ENCODE measurements around the gene IGFL2.
"Not testable (repeated sequence)": the region's sequence is repeated elsewhere in the genome, so short reads cannot be mapped to it uniquely, and the experiment has no call there.

IGFL2 gene

DNA sequence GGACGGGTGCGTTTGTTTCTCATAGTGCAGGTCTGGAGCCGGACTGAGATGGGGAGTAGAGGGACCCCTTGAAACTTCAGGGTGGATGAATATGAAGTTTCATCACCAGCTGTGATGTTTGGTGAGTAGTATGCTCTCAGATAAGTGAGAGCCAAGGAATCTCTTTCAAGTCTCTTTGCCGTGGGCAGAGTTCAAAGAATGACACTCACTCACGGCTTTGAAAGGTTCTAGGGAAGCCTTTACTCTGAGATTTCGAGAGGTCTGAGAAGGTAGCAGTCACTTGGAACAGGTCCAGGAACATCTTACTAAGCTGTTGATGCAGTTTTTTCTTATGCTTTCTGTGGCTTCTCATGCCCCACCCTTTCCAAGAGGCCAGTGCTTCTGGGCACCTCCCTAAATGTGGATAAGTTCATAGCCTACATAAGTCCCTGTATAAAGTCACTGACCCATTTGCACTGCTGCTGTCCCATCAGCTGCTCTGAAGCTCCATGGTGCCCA lies at the start of gene IGFL2:
Gene IGFL2 (plus strand): TSS at position 448 of the 498 bp plus-strand sequence. CDS start 41 bp downstream, at position 489.
- no peak for DNase-seq

DNA sequence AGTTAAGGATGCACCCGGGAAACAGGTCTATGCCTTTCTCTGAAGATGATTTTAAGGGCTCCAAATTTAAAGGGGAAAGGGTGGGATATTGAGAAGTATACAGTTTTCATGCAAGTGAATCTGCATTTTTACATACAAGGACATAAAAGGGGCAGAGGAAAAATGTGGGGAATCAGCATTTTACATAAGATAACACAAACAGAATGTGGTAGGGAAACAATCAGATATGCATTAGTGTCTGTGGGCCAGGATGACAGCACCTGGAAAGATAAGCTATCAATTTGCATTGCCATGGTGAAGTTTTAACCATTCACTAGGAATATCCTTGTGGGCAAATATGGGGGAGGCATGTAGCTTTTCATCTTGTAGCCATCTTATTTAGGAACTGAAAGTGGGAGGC lies 47.7 kb upstream of the IGFL2 start:
- no peak for DNase-seq

GRCh38 chr19:46101293-46101692 lies 46.7 kb upstream of the IGFL2 start:
- DNase-seq = no peak

DNA sequence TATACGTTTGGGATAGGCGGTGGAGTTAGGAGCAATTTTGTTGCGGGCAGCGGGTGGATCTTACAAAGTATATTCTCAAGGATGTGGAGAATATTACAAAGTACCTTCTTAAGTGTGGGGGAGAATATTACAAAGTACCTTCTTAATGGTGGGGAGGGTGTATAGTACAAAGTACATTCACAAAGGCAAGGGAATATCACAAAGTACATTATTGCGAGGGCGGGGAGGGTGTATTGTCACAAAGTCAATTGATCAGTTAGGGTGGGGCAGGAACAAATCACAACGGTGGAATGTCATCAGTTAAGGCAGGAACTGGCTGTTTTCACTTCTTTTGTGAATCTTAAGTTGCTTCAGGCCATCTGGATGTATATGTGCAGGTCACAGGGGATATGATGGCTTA lies 45.7 kb upstream of the IGFL2 start:
- DNase-seq = not testable (repeated sequence)

- no peak for DNase-seq
Observed at GRCh38 chr19:46107371-46107770, 40.7 kb upstream of the IGFL2 start.

DNA sequence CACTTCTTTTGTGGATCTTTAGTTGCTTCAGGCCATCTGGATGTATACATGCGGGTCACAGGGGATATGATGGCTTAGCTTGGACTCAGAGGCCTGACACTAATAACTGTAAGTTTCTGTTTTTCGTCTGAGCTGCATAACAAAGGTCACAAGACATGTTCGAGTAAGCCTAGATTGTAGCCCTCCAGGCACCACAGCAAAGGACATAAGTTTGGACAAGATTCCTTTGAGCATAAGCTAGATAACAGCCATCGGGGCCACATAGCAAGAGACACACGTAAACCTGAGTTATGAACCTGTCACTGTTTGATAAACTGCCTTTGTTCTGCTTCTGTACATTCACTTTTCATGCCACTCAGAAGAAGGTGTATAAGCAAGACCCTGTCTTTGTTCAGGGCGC lies 38.2 kb upstream of the IGFL2 start:
- no peak for DNase-seq

DNA sequence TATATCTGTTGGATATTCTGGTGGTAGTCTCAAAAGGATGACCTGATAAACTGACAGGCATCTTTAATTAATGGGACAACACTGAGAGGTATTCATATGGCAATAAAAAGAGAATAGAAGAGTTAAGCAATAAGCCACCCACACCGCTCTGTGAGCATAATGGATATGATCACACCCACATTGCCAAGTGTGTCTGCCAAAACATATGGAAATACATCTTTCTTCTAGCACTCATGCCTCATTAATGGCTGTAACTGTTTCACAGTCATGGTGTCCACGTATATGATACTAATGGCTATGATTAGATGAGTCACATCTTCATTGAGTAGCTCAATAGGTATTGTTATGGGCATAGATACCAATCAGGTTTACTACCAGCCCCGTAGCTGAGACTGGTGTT lies 36.7 kb upstream of the IGFL2 start:
- no peak for DNase-seq

DNA sequence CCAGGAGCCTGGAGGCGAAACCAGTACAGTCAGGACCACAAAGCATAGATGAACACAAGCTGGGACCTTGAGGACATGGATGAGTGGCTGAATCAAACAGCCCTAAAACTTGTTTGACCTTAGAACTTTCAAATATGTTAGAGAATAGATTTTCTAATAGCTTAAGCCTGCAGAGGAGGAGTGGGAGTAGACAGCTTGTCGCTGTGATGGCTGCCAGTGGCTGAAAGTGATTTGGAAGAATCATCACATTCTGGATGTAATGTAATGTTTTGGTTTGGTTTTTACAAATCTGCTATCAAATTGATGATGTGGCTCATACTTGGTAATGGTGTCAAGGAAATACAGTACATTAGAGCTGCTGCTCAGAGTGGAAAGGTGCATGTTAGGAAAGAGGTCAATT lies 35.5 kb upstream of the IGFL2 start:
- DNase-seq = no peak

DNA sequence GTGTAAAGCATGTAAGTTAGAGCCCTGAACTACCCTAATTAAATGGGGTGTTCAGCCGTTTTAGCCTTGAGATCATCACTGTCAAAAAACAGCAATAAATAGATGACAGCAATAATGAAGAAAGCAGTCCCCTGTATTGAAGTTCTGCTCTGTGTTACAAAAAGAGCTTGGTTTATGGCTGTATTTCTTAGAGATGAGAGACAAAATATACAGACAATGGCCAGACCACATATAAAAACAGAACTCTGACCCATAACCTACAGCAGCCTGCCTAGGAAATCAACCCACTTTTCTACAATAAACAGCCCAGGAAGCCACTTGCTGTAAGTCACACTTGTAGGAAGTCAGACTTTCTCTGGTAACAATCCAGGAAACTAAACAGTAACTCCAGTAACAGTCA lies 34.3 kb upstream of the IGFL2 start:
- no peak for DNase-seq

DNA sequence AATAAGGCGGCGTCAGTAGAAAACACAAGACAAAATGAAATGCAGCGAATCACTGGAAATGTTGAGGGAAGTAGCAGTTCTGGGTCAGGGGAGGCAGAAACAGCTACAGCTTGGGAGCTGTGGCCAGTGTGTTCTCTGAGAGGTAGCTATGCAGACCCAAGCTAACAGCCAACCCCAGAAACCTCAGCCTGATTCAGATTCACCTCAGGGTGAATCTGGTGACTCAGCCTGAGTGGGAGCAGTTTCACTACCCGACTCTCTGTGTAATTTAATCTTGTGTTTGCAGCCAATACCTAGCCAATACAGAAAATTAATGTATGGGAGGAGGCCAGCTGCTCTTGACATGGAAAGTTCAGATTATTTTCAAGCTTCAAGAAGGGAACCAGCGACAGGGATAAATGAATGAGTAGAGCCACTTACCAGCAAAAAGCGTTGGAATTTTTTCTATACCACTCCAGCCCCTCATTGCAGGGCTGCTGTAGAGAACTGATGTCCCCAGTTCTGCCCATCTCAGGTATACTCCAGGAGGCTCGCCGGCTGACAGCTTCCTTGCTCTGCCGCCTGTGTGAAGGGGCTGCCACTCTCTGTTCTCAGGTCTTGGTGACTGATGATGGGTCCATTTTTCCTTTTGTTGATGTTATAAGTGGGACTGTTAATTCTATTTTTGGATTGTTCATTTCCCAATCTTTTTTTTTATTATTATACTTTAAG lies 32.5 kb upstream of the IGFL2 start:
- no peak for DNase-seq

GRCh38 chr19:46116121-46116520 lies 31.9 kb upstream of the IGFL2 start:
- no peak for DNase-seq

GRCh38 chr19:46118136-46118535 lies 29.9 kb upstream of the IGFL2 start:
- no peak for DNase-seq

- no peak for DNase-seq
Observed at GRCh38 chr19:46124638-46125115, 23.4 kb upstream of the IGFL2 start, which contains the start of gene IGFL3. Gene IGFL3 (minus strand): TSS chr19:46124688. CDS start chr19:46124649, 39 bp downstream.

DNA sequence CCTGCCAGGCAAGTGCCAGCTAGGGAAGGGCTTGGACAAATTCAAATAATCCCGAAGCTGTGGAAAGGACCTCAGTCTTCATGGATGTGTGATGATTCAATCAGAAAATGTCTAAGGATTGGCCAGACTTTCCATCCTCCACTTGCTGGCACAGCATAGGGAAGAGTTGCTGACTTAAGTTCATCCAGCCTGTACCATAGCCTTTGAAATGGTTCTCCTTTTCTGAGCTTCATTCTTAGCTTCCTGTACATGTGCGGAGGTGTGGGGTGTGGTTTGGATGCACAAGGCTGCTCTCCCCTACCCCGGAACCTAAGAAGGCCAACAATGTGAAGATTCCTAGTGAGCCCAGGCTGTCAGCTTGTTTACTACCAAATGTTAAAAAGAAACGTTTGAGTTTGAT lies 22.6 kb upstream of the IGFL2 start:
- no peak for DNase-seq

- no peak for DNase-seq
Observed at GRCh38 chr19:46126086-46126580, 21.9 kb upstream of the IGFL2 start.

DNA sequence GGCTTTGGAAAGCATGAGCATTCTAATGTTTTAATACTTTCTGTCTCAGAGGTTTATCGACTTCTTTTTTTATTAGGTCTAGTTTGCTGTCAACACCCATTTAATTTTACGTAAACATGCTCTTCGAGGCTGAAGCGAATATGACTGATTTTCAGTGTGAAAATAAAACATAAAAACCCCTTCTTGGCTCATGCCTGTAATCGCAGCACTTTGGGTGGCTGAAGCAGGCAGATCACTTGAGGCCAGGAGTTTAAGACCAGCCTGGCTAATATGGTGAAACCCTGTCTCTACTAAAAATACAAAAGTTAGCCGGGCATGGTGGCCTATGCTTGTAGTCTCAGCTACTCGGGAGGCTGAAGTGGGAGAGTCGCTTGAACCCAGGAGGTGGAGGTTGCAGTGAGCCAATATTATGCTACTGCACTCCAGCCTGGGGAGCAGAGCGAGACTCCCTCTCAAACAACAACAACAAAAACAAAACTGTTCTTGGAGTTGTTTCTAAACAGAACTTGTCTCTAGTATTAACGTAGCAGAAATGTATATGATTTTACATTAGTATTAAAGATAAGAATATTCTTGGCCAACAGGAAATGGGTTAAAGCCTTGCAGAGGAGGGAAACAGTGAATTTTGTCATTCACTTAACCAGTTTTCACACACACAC lies 16.4 kb upstream of the IGFL2 start:
- no peak for DNase-seq

DNA sequence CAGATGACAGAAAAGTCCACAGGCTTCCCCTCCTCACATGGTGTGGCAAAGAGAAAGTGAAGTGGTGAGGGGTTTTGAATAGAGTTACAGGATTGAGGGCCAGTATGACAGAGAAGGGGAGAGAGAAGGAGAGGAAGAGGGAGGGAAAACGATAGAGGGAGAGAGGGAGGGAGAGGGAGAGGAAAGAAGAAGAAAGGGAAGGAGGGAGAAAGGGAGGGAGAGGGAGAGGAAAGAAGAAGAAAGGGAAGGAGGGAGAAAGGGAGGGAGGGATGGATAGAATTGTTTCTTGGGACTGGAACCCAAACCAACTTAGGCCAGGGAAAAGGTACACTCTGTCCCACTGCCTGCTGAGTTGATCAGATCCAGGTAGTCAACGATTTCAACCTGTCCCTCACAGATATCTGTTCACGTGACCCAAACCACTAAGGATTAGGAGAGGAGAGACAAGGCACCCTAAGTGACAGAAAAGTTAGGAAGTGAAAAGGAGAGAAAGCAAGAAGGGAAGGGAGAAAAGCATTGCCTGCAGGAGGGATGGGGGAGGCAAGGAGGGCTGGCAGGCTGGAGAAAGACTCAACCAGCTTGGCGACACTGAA lies 15.4 kb upstream of the IGFL2 start:
- no peak for DNase-seq

- DNase-seq = peak; percentile 9
Observed at GRCh38 chr19:46133101-46133627, 14.9 kb upstream of the IGFL2 start.

DNA sequence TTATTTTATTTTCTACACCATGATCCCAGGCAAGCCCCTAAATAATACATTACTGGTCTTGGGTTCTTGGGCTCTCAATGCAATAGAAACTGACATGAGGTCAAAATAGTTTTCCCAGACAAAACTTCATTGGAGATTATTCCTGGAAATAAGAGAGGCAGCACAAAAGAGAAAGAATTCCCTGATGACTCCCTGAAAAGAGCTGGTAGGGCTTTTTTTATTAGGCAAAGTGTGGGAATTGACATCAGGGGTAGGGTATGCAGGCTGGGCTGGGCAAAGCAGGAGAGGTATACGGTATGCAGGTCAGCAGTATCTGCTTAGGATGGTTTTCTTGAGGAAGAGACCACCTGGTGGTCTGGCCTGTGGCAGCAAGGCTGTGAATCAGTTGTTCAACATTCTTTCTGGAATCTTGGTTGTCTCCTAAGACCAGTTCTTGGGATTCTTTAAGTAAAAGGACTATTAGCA lies 14.2 kb upstream of the IGFL2 start:
- DNase-seq = no peak

DNA sequence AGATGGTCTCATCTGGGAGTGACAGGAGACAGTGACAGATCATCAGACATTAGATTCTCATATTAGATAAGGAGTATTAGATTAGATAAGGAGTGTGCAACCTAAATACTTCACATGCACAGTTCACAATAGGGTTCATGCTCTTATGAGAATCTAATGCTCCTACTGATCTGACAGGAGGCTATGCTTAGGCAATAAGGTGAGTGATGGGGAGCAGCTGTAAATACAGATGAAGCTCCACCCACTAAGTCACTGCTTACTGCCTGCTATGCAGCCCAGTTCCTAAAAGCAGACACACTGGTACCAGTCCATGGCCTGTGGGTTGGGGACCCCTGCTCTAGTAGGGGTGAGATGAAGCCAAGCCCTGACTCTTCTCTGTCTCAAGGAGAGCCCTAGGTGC lies 13.5 kb upstream of the IGFL2 start:
- no peak for DNase-seq

GRCh38 chr19:46137915-46138473 lies 10.0 kb upstream of the IGFL2 start:
- no peak for DNase-seq

GRCh38 chr19:46141421-46141820 lies 6.6 kb upstream of the IGFL2 start:
- no peak for DNase-seq

GRCh38 chr19:46142294-46142693 lies 5.7 kb upstream of the IGFL2 start:
- DNase-seq = no peak
